WTC11 (cell line): ENCODE measurements around the gene FAM89A. TPM values are rescaled to one million over a fixed set of nuclear protein-coding genes. Genes with fewer than 3 reads are reported as not detected.

ENCODE experiments used
- ATAC-seq: fragments of 200-7000 bp; cut with Tn5 transposase; 2 replicates; pipeline ENCODE4 v1.10.0; 2021; ENCODE audit warnings: mild to moderate bottlenecking, moderate library complexity
- CTCF ChIA-PET: fragments of 300-600 bp; sonication (Branson Sonifier 250); formaldehyde crosslinking; loops from one replicate; lab custom pipeline; 2021; ENCODE audit warnings: antibody characterized with exemption; lab: Charles Lee
- POLR2A ChIA-PET: fragments of 350-600 bp; sonication (Branson Sonifier 250); formaldehyde crosslinking; loops from one replicate; lab custom pipeline; 2021; ENCODE audit warnings: antibody characterized with exemption; lab: Charles Lee
- DNase-seq: peaks from one replicate; pipeline ENCODE4 v3.0.0; 2021; ENCODE audit warnings: low spot score
- H3K27ac Mint-ChIP-seq: 2 replicates; pipeline ENCODE4 v1.8.0; 2021; ENCODE audit warnings: mixed read lengths
- H3K27me3 Mint-ChIP-seq: 2 replicates; pipeline ENCODE4 v1.8.0; 2021; ENCODE audit warnings: low read depth, mild to moderate bottlenecking, moderate library complexity, mixed read lengths
- H3K36me3 Mint-ChIP-seq: 2 replicates; pipeline ENCODE4 v1.8.0; 2021; ENCODE audit warnings: mixed read lengths
- H3K4me1 Mint-ChIP-seq: 2 replicates; pipeline ENCODE4 v1.8.0; 2022; ENCODE audit warnings: mixed read lengths
- H3K4me3 Mint-ChIP-seq: 2 replicates; pipeline ENCODE4 v1.8.0; 2021; ENCODE audit warnings: mild to moderate bottlenecking, moderate library complexity, mixed read lengths
- H3K9me3 Mint-ChIP-seq: 2 replicates; pipeline ENCODE4 v1.8.0; 2021; ENCODE audit warnings: mixed read lengths
- AR ChIP-seq: fragments of 250-450 bp; sonication (Bioruptor Pico); IDR thresholded peaks from 2 replicates; pipeline ENCODE4 v1.9.0; 2021; ENCODE audit warnings: mild to moderate bottlenecking
- CDX4 ChIP-seq: fragments of 250-450 bp; sonication (Bioruptor Pico); IDR thresholded peaks from 2 replicates; pipeline ENCODE4 v1.9.0; 2021; ENCODE audit warnings: moderate library complexity, mild to moderate bottlenecking, inconsistent platforms, borderline replicate concordance
- CTCF ChIP-seq: fragments of 200-600 bp; IDR thresholded peaks from 2 replicates; pipeline ENCODE4 v1.8.0; 2022; ENCODE audit warnings: antibody characterized with exemption
- FOXK1 ChIP-seq: sonication (generic); formaldehyde crosslinking; IDR thresholded peaks from 2 replicates; pipeline ENCODE4 v1.8.0; 2022; ENCODE audit warnings: mild to moderate bottlenecking, moderate library complexity, missing genetic modification reagents
- FOXP1 ChIP-seq: sonication (generic); formaldehyde crosslinking; IDR thresholded peaks from 2 replicates; pipeline ENCODE4 v1.8.0; 2022; ENCODE audit warnings: missing genetic modification reagents, mild to moderate bottlenecking, moderate library complexity, borderline replicate concordance
- HMGXB4 ChIP-seq: sonication (generic); formaldehyde crosslinking; IDR thresholded peaks from 2 replicates; pipeline ENCODE4 v1.8.1; 2023; ENCODE audit warnings: mild to moderate bottlenecking, moderate library complexity, missing genetic modification reagents
- NFATC4 ChIP-seq: fragments of 250-450 bp; sonication (Bioruptor Pico); IDR thresholded peaks from 2 replicates; pipeline ENCODE4 v1.9.0; 2021; ENCODE audit warnings: mild to moderate bottlenecking
- NFYB ChIP-seq: sonication (generic); formaldehyde crosslinking; conservative IDR thresholded peaks from 2 replicates; pipeline ENCODE4 v1.8.0; 2022; ENCODE audit warnings: low read depth, missing genetic modification reagents
- NR2C2 ChIP-seq: sonication (generic); formaldehyde crosslinking; IDR thresholded peaks from 2 replicates; pipeline ENCODE4 v1.8.0; 2022; ENCODE audit warnings: mild to moderate bottlenecking, missing genetic modification reagents
- OVOL2 ChIP-seq: fragments of 250-450 bp; sonication (Bioruptor Pico); IDR thresholded peaks from 2 replicates; pipeline ENCODE4 v1.9.0; 2021; ENCODE audit warnings: mild to moderate bottlenecking, borderline replicate concordance
- SOX15 ChIP-seq: fragments of 250-450 bp; sonication (Bioruptor Pico); IDR thresholded peaks from 2 replicates; pipeline ENCODE4 v1.9.0; 2021; ENCODE audit warnings: mild to moderate bottlenecking
- ZMAT4 ChIP-seq: fragments of 250-450 bp; sonication (Bioruptor Pico); IDR thresholded peaks from 2 replicates; pipeline ENCODE4 v1.9.0; 2021; ENCODE audit warnings: mild to moderate bottlenecking
- ZNF671 ChIP-seq: fragments of 250-450 bp; sonication (Bioruptor Pico); IDR thresholded peaks from 2 replicates; pipeline ENCODE4 v1.8.0; 2021; ENCODE audit warnings: mild to moderate bottlenecking
- total RNA-seq: library from RNA; stranded (reverse); gene quantifications from 3 replicates; pipeline ENCODE4 v1.2.3, GENCODE V29; 2021
- TF ChIP-seq, protein P1 (sequence below): sonication (generic); formaldehyde crosslinking; IDR thresholded peaks from 2 replicates; pipeline ENCODE4 v1.8.1; 2022; ENCODE audit warnings: missing genetic modification reagents, borderline replicate concordance
- TF ChIP-seq, protein P2 (sequence below): sonication (generic); formaldehyde crosslinking; IDR thresholded peaks from 2 replicates; pipeline ENCODE4 v1.8.1; 2023; ENCODE audit warnings: mild to moderate bottlenecking, missing genetic modification reagents

FAM89A gene
- total RNA-seq, 1 experiment from 2014 or later, result 2.4 TPM

- no peak for ATAC-seq
- no peaks in the 10 kb centered on the region for H3K36me3 Mint-ChIP-seq
- no peak for DNase-seq
- TF ChIP-seq FOXP1 (CRISPR knock-in tag) (no peak), CTCF (no peak), NFATC4 (CRISPR knock-in tag) (no peak), ZMAT4 (no peak)
- TF ChIP-seq, protein P1, sequence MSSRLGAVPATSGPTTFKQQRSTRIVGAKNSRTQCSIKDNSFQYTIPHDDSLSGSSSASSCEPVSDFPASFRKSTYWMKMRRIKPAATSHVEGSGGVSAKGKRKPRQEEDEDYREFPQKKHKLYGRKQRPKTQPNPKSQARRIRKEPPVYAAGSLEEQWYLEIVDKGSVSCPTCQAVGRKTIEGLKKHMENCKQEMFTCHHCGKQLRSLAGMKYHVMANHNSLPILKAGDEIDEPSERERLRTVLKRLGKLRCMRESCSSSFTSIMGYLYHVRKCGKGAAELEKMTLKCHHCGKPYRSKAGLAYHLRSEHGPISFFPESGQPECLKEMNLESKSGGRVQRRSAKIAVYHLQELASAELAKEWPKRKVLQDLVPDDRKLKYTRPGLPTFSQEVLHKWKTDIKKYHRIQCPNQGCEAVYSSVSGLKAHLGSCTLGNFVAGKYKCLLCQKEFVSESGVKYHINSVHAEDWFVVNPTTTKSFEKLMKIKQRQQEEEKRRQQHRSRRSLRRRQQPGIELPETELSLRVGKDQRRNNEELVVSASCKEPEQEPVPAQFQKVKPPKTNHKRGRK (CRISPR knock-in tag), result no peak
- H3K4me3 Mint-ChIP-seq, result no peak overlapping the region
- no peaks in the 10 kb centered on the region for H3K9me3 Mint-ChIP-seq
- H3K4me1 Mint-ChIP-seq, result peaks cover 4% of the 10 kb centered on the region; the same call in 1 of the 2 replicates
- ChIA-PET CTCF (no interaction called here), POLR2A (no interaction called here)
- H3K27me3 Mint-ChIP-seq, result peaks cover 93% of the 10 kb centered on the region
- no peak overlapping the region for H3K27ac Mint-ChIP-seq
Observed at GRCh38 chr1:231037585-231038517, 2.2 kb downstream of the FAM89A start.

DNA sequence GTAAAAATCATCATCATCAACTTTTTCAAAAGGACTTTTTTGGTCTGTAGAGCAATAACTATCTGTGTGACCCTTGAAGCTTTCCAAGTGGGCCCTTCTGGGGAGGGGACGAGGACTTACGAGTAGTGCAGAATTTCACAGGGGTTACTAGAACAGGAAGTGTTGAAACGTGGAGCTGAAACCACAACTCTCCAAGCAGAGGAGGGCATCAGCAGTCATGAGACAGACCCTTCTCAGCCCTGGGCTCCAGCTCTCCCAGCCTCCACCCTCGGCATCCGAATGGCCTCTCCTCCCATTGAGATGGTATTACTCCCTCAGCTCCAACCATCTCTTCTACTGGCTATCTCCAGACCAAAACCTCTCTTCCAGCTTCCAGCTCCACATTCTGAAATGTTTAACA, 3.6 kb downstream of the FAM89A start:
- Mint-ChIP-seq H3K27me3 (peaks cover 82% of the 10 kb centered on the region), H3K27ac (no peak overlapping the region), H3K4me3 (no peak overlapping the region), H3K4me1 (peaks cover 3% of the 10 kb centered on the region; the same call in 1 of the 2 replicates), H3K9me3 (no peaks in the 10 kb centered on the region), H3K36me3 (no peaks in the 10 kb centered on the region)
- POLR2A ChIA-PET, result no interaction called here
- CTCF ChIA-PET, result no interaction called here
- ATAC-seq (no peak), DNase-seq (no peak)
- TF ChIP-seq HMGXB4, result no peak
- no peak for TF ChIP-seq FOXK1 (CRISPR knock-in tag)
- TF ChIP-seq, protein P1 (CRISPR knock-in tag), result no peak
- TF ChIP-seq NR2C2, result no peak
- no peak for TF ChIP-seq ZNF671 (CRISPR knock-in tag)
- no peak for TF ChIP-seq NFATC4 (CRISPR knock-in tag)
- TF ChIP-seq, protein P2, sequence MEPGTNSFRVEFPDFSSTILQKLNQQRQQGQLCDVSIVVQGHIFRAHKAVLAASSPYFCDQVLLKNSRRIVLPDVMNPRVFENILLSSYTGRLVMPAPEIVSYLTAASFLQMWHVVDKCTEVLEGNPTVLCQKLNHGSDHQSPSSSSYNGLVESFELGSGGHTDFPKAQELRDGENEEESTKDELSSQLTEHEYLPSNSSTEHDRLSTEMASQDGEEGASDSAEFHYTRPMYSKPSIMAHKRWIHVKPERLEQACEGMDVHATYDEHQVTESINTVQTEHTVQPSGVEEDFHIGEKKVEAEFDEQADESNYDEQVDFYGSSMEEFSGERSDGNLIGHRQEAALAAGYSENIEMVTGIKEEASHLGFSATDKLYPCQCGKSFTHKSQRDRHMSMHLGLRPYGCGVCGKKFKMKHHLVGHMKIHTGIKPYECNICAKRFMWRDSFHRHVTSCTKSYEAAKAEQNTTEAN (CRISPR knock-in tag), result no peak
- no peak for TF ChIP-seq AR (CRISPR knock-in tag)
- no peak for TF ChIP-seq NFYB
- no peak for TF ChIP-seq SOX15 (CRISPR knock-in tag)
- TF ChIP-seq OVOL2 (CRISPR knock-in tag), result no peak
- TF ChIP-seq CDX4 (CRISPR knock-in tag), result no peak
